HG03442 (cell line): Measurements from ENCODE around the gene TBC1D7.

Experiments used
- ATAC-seq: cut with Tn5 transposase; IDR thresholded peaks from one replicate; pipeline ENCODE4 v1.9.1; 2021; ENCODE audit warnings: mild to moderate bottlenecking, moderate library complexity; ENCODE audit not compliant: unreplicated experiment

TBC1D7 gene

GRCh38 chr6:13328076-13328874 lies at the start of gene TBC1D7:
TBC1D7 (minus strand) TSS chr6:13328537; CDS start chr6:13326898, 1,639 bp downstream.
- peak; percentile 89 for ATAC-seq

- ATAC-seq, result no peak
Observed at GRCh38 chr6:13377054-13377758, 48.9 kb upstream of the TBC1D7 start.

DNA sequence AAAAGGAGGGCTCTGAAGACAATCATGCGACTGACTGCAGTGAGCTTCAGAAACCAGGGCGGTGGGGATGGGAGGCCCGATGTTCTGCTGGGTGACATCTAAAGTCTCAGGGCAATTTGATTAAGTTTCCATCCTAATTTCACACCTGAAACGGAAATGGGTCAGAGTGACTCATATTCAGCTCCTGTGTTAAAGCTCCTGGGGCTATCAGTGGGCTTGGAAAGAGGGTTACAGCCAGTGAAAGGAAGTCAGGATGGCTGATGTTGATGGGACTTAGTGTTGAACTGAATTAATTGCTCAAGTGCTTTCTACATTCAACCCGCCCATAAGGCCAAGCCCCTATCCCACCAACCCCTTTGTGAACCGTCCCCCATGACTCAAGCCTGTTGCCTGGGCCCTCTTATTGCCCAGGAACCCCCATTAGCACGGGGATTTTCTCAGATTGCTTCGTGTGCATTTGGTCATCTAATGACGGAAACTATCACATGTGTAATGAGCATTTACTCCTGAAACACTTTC lies 47.1 kb upstream of the TBC1D7 start:
- peak; percentile 75 for ATAC-seq

- no peak for ATAC-seq
Observed at GRCh38 chr6:13373919-13374318, 45.6 kb upstream of the TBC1D7 start.

DNA sequence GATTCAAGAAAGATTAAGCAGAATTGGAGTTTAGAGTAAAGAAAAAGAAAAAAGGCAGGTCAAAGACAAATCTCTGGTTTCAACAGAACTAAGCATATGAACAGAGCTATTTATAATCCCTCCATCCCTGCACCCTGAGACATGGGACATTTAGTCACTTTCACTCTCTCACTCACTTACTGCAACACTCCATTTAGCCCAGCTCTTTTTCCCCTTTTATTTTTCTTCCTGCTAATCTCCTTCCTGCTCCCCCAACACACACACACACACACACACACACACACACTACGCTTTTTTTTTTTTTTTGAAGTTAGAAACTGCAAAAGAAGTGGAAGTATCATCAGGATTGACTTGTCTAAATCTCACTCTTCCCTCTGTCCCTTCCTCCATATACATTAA lies 45.1 kb upstream of the TBC1D7 start:
- ATAC-seq, result no peak

- ATAC-seq, result no peak
Observed at GRCh38 chr6:13372688-13373487, 44.6 kb upstream of the TBC1D7 start.

DNA sequence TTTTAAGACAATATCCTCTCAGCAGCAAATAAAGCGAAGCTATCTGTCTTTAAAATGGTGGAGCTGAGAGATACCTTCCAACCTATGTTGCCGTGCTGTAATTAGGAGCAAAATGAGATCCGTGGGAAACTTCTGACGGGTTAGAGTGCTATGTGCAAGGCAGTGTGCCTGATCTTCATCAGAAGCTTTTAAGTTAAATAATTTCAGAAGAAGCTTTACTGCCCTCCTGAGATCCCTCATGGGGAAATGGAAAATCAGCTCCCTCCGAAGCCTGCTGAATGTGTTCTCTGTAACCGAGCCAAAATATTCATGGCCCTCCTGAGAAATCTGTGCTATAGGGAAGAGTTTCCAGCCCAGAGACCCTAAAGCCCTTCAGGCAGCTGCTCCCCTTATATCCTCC lies 43.7 kb upstream of the TBC1D7 start:
- no peak for ATAC-seq

DNA sequence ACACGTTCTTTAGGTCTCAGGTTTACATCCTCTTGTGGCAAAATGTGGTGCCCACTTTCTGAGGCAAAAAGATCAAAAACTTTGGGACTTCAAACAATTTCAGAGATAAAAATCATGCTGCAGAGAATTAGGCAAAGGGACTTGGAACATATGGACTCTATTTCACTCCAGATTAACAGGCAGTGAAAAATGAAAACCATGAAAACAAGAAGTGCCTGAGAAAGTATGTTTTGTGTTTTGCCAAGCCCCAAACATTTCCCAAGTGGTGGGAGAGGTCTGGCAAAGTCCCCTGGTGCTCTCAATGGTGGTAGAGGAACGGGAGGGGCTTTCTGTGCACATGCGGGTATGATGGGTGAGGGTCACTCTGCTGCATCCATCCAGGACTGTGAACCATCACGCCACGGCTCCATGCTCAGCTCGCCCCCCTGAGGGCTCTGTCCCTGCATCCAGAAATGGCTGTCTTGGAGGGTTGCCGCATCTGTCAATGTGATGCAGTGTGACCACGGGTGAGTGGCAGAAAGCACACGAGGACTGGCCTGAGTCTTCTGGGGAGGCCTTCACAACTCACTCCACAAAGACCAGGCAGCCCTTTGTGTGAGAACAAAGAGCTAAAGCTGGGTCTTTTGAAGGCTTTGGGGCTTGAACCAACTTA lies 43.2 kb upstream of the TBC1D7 start:
- no peak for ATAC-seq

- ATAC-seq, result no peak
Observed at GRCh38 chr6:13370623-13371022, 42.3 kb upstream of the TBC1D7 start.

DNA sequence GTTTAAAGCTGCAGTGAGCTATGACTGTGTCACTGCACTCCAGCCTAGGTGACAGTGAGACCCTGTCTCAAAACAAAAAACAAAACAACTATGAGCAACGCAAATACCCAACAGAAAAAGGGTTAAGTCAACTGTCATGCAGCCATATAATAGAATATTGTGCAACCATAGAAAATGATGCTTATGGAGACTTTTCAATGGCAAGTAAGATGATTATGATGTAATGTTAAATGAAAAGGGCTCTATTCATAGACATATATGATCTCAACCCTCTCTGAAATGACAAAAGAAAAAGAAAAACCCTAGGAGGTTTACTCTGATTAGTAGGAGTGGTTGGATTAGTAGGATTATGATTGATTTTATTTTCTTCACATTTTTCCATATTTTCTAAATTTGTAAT lies 41.3 kb upstream of the TBC1D7 start:
- ATAC-seq, result no peak

- no peak for ATAC-seq
Observed at GRCh38 chr6:13368731-13369115, 40.4 kb upstream of the TBC1D7 start.

- ATAC-seq, result no peak
Observed at GRCh38 chr6:13368079-13368730, 39.9 kb upstream of the TBC1D7 start.

DNA sequence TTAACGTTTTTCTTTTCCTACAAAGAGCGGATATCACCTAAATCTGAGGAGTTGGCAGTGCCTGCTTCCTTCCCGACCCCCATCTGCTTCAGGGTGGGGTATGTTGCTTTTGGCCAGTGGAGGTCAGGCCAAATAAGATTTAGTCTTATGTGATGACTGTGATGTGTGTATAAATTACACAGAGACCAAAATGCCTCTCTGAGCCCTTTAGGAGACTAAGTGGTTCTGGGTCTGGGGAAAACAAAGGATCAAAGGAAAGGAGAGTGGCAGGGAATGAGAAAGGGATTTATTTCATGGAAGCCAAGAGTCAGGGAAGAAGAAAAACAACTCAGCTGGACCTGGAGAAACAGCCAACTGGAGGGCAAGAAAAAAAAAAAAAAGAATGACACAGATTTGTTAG lies 39.1 kb upstream of the TBC1D7 start:
- no peak for ATAC-seq

GRCh38 chr6:13365320-13365719 lies 37.0 kb upstream of the TBC1D7 start:
- ATAC-seq, result no peak

GRCh38 chr6:13364842-13365241 lies 36.5 kb upstream of the TBC1D7 start:
- no peak for ATAC-seq

GRCh38 chr6:13362412-13362811 lies 34.1 kb upstream of the TBC1D7 start:
- no peak for ATAC-seq

- no peak for ATAC-seq
Observed at GRCh38 chr6:13360671-13361540, 32.6 kb upstream of the TBC1D7 start.

DNA sequence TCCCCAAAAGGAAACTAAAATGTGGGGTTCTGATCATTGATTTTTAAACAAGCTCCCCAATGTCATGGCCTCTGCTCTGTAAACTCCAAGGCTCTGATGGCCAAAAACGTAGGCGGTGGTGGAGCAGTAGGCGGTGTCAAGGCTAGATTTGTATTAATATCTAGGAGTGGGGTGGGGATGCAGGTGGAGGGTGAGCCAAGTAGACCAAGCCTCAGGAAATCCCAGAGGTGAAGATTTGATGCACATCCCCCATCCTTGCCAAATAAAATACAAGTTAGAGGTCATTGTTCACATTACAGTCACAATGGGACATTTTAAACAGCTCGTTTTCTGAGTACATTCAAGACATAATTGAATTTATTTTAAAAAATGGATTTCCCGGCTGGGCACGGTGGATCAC lies 30.9 kb upstream of the TBC1D7 start:
- no peak for ATAC-seq

DNA sequence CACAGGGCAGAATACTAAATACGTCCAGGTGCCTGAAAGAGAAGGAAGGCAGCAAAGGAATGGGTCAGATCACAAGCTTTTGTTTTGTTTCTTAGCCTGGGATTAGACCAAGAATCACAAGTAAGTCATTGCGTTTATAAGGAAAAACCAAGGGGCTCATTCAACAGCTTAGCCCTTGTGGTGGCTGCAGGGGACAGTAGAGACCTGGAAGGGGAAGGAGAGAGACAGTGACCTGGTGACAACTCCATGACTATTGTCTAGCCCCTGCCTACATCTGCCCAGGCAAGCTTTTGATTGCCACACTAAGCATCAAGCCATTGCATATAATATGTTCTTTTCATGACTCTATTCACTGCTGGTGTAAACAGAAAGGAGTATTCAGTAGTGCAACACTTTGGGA lies 30.2 kb upstream of the TBC1D7 start:
- ATAC-seq, result no peak
